IPS-20b (cell line): Measurements from ENCODE around the gene ENG.

Experiments
- H3K27ac ChIP-seq: one replicate; pipeline ENCODE4 v1.5.1; 2013; ENCODE audit warnings: low read length
- H3K27me3 ChIP-seq: 2 replicates; pipeline ENCODE4 v1.6.1; 2013; ENCODE audit warnings: mild to moderate bottlenecking, low read length, inconsistent platforms; ENCODE audit not compliant: insufficient read depth
- H3K36me3 ChIP-seq: 2 replicates; pipeline ENCODE4 v1.6.1; 2013; ENCODE audit warnings: low read depth, mild to moderate bottlenecking, inconsistent platforms, low read length, moderate library complexity; ENCODE audit not compliant: insufficient read depth
- H3K4me1 ChIP-seq: 2 replicates; pipeline ENCODE4 v1.6.1; 2013; ENCODE audit warnings: mild to moderate bottlenecking, control low read depth, inconsistent platforms, low read length, moderate library complexity; ENCODE audit not compliant: insufficient read depth
- H3K4me3 ChIP-seq: 2 replicates; pipeline ENCODE4 v1.5.1; 2013; ENCODE audit warnings: mild to moderate bottlenecking, low read length, inconsistent platforms
- H3K9ac ChIP-seq: 2 replicates; pipeline ENCODE4 v1.6.1; 2013; ENCODE audit warnings: low read depth, mild to moderate bottlenecking, inconsistent platforms, low read length, moderate library complexity
- H3K9me3 ChIP-seq: 2 replicates; pipeline ENCODE4 v1.6.1; 2013; ENCODE audit warnings: mild to moderate bottlenecking, low read depth, low read length, inconsistent platforms; ENCODE audit not compliant: insufficient read depth

Gene ENG

DNA sequence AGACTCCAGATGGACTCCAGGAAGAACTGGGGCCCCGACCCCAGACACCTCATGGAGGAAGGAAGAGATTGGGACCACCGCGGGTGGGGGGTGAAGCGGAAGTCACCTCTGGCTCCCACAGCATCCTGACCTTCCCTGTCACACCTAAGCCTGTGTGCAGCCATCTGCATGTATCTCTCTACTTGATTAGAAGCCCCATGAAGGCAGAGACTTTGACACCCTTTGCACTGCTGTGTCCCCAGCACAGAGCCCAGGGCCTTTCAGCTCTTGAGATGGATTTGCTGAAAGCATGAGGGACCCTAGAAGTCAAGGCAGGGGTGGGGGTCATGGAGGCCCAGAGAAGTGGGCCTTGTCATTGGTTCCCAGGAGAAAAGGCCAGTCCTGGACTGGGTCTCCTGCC is 2.8 kb upstream of the ENG start:
- Histone ChIP-seq H3K27me3 (no peaks in the 10 kb centered on the region), H3K27ac (no peak overlapping the region), H3K9ac (no peak overlapping the region), H3K36me3 (no peaks in the 10 kb centered on the region), H3K9me3 (no peaks in the 10 kb centered on the region), H3K4me1 (peaks cover 5% of the 10 kb centered on the region; the same call in 1 of the 2 replicates), H3K4me3 (no peak overlapping the region)

DNA sequence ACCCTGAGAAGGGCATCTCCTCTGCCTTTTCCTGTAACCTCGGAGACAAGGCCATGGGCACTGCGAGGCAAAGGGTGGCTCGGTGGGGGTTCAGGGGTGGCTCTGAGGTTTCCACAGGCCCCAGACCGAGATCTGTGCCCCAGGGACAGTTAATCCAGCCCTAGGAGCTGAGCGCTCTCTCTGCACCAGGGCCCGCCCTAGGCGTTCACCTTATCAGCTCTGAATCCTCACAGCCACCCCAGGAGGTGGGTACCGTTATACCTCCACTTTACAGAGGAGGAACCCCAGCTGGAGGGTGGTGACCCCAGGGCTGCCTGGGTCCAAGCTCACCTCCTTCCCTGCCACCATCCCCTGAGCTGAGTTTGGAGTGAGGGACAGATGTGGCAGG is 2.3 kb upstream of the ENG start:
- Histone ChIP-seq H3K9ac (no peak overlapping the region), H3K4me1 (peaks cover 5% of the 10 kb centered on the region; the same call in 1 of the 2 replicates), H3K9me3 (no peaks in the 10 kb centered on the region), H3K27me3 (no peaks in the 10 kb centered on the region), H3K27ac (no peak overlapping the region), H3K36me3 (no peaks in the 10 kb centered on the region), H3K4me3 (no peak overlapping the region)

DNA sequence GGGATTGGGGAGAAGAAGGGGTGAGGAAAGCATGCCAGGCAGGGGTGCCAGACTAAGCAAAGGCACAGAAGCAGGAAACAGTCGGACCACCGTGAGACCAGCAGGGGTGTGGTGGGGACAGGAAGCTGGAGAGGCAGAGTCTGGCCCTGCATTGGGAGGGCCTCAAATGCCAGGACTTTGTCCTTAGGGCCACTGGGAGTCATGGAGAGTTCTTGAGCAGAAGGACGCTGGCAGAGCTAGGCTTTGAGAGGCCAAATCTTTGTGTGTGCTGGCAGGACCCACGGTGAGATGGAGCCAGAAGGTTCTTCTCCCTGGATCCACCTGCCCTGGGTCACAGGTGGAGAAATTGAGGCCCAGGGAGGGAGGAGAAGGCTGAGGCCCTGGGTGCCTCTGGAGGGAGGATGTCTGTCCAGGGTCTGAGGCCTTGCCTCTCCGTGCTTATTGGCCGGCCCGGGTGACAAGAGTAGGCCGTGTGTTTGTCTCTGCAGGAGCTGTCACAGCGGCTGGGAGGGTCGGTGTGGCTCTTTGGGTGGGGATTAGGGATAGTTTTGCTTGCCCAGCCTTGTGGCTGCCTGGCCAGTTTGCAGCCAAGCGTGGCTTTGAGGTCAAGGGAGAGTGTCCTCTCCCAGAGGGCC is 1.8 kb upstream of the ENG start:
- Histone ChIP-seq H3K9me3 (no peaks in the 10 kb centered on the region), H3K4me1 (peaks cover 5% of the 10 kb centered on the region; the same call in 1 of the 2 replicates), H3K9ac (no peak overlapping the region), H3K27ac (no peak overlapping the region), H3K4me3 (no peak overlapping the region), H3K36me3 (no peaks in the 10 kb centered on the region), H3K27me3 (no peaks in the 10 kb centered on the region)

- H3K27me3 ChIP-seq: no peaks in the 10 kb centered on the region
- no peaks in the 10 kb centered on the region for H3K9me3 ChIP-seq
- H3K27ac ChIP-seq: no peak overlapping the region
- H3K4me3 ChIP-seq: no peak overlapping the region
- H3K36me3 ChIP-seq: no peaks in the 10 kb centered on the region
- H3K4me1 ChIP-seq: peaks cover 5% of the 10 kb centered on the region; the same call in 1 of the 2 replicates
- H3K9ac ChIP-seq: no peak overlapping the region
Observed at GRCh38 chr9:127855522-127855921, 1.1 kb upstream of the ENG start.

DNA sequence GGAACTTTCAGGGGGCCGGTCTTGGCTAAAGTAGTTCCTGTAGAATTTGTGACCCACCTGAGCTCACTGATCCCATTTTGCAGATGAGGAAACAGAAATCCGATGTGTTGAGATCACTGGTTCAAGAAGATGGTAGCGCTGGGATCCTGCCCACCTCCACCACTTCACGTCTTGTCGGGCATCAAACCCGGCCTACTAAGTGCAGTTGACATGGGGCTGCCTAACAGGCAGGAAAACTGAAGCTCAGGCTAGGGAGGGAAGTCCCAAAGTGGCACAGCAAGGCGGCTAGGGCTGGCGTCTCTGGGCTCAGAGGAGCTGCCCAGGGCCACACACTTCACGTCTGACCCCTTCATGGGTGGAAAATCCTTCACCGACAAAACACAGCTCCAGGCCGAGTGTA is 502 bp upstream of the ENG start:
- Histone ChIP-seq H3K4me1 (peaks cover 5% of the 10 kb centered on the region; the same call in 1 of the 2 replicates), H3K27me3 (no peaks in the 10 kb centered on the region), H3K4me3 (no peak overlapping the region), H3K9me3 (no peaks in the 10 kb centered on the region), H3K9ac (no peak overlapping the region), H3K36me3 (no peaks in the 10 kb centered on the region), H3K27ac (no peak overlapping the region)

GRCh38 chr9:127853312-127854183 is 910 bp downstream of the ENG start:
- H3K36me3 ChIP-seq: no peaks in the 10 kb centered on the region
- no peak overlapping the region for H3K27ac ChIP-seq
- no peak overlapping the region for H3K9ac ChIP-seq
- peaks cover 7% of the 10 kb centered on the region for H3K9me3 ChIP-seq
- H3K4me3 ChIP-seq: no peak overlapping the region
- H3K4me1 ChIP-seq: peaks cover 5% of the 10 kb centered on the region; the same call in 1 of the 2 replicates
- H3K27me3 ChIP-seq: no peaks in the 10 kb centered on the region

- Histone ChIP-seq H3K27ac (no peak overlapping the region), H3K4me3 (no peak overlapping the region)
Observed at GRCh38 chr9:127852829-127853228, 1.6 kb downstream of the ENG start.

DNA sequence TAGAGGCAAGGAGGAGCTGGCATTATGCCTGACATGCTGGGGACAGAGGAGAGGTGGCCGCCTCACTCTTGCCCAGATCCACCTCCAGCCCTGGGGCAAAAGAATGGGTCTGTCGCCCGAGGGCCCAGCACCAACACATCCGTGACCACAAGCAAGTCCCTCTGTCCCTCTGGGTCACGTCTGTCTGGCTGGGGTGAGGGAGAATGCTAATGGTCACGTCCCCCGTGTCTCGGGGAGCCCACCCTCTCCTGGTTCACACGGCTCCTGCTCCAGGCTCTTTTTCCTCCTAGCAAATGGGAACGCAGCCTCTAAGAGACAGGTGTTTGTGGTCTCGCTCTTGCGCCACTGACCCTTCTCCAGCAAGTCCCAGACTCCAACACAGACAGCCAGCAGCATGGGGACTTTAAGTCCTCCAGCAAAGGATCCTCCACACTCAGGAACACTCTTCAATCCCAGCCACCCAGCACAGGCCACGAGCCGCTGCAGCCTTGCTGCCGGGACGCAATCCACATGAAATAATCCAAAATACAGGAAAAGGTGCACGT is 4.1 kb downstream of the ENG start:
- Histone ChIP-seq H3K36me3 (no peaks in the 10 kb centered on the region), H3K4me1 (peaks cover 5% of the 10 kb centered on the region; the same call in 1 of the 2 replicates), H3K27ac (no peak overlapping the region), H3K4me3 (no peak overlapping the region), H3K9ac (no peak overlapping the region), H3K9me3 (peaks cover 7% of the 10 kb centered on the region), H3K27me3 (no peaks in the 10 kb centered on the region)

More at GRCh38 chr9:127852829-127853228, 1.6 kb downstream of the ENG start:
- Histone ChIP-seq H3K27me3 (no peaks in the 10 kb centered on the region), H3K9ac (no peak overlapping the region), H3K9me3 (peaks cover 7% of the 10 kb centered on the region), H3K4me1 (peaks cover 5% of the 10 kb centered on the region; the same call in 1 of the 2 replicates), H3K36me3 (no peaks in the 10 kb centered on the region)

DNA sequence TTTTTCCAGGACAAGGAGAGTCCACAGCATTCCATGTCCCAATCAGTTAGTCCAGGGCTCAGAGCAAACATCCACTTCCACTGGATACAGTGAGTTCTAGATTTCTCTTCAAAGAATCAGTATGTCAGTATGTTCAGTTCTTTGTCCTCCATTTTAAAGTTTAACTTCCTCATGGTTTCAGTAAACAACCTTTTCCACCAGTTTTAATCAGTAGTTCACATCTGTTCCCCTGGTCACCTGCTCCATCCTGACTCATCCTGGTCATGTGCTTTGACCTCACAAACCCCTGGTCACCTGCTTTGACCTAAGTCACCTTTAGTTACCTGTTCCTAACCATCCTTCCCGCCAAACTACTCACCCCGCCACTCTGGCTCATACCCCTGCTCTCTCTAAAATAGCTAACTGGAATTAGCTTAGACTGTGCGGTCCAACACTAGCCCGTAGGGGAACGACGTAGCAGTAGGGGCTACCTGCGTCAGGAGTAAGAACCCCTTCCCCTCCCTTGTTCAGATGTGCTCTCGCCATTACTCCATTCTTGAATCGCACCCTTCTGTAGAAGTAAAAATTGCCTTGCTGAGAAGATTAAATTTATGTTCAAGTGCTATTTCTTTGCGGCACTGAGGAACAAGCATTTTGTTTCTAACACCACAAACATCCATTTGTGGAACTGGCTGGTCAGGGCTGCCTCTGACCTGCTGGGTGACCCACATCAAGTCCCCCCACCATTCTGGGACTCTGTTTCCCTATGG is 5.5 kb downstream of the ENG start:
- H3K9me3 ChIP-seq: peaks cover 7% of the 10 kb centered on the region
- H3K36me3 ChIP-seq: no peaks in the 10 kb centered on the region
- no peak overlapping the region for H3K4me3 ChIP-seq
- H3K9ac ChIP-seq: no peak overlapping the region
- H3K4me1 ChIP-seq: peaks cover 3% of the 10 kb centered on the region
- no peaks in the 10 kb centered on the region for H3K27me3 ChIP-seq
- H3K27ac ChIP-seq: no peak overlapping the region

DNA sequence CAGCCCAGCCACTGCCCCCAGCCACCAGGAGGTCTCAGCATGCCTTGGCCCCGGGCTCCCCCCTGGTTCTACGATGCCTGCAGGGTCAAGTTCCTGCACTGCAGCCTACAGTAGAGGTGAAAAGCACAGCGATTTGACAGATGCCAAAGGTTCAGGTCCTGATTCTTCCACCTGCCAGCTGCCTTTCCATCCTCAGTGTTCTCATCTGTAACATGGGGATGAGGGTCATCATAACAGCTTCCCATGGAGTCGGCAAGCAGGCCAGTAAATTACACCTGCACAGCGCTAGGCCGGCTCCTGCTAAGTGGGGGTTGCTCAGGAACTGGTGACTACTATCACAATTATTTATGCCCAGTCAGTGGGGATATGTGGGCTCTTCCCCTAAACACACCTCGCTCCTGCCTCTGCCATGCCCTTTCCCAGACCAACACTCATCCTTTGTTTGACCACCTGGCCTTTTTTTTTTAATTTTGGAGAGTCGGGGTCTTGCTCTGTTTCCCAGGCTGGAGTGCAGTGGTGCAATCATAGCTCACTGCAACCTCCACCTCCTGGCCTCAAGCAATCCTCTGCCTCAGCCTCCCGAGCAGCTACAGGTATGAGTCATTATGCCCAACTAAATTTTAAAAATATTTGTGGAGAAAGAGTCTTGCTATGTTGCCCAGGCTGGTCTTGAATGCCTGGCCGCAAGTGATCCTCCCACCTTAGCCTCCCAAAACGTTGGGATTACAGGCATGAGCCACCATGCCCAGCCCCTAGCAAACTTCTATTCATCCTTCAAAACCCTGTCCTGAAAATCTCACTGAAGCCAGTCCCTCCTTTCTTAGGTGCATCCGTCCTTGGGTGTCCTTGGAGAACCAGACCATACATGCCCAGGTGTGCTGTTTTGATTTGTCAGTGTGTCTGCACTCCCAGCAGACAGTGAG is 6.4 kb downstream of the ENG start:
- H3K9ac ChIP-seq: no peak overlapping the region
- no peaks in the 10 kb centered on the region for H3K36me3 ChIP-seq
- no peaks in the 10 kb centered on the region; the same call in 1 of the 2 replicates for H3K4me1 ChIP-seq
- peaks cover 7% of the 10 kb centered on the region for H3K9me3 ChIP-seq
- no peak overlapping the region for H3K4me3 ChIP-seq
- no peak overlapping the region for H3K27ac ChIP-seq
- H3K27me3 ChIP-seq: no peaks in the 10 kb centered on the region

DNA sequence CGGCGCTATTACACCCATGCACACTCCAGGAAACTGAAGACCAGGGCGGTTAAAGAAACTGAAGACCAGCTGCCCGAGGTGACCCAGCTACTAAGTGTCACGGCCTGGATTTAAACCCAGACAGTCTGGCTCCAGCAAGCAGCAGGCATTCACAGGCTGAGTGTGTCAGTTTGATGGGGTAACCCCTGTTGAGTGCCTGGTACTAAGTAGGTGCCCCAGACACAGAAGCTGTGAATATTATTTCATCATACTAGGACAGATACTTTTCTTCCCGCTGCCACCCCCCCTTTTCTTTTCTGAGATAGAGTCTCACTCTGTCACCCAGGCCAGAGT is 7.3 kb downstream of the ENG start:
- Histone ChIP-seq H3K27ac (no peak overlapping the region), H3K36me3 (no peaks in the 10 kb centered on the region), H3K9me3 (peaks cover 7% of the 10 kb centered on the region), H3K4me1 (no peaks in the 10 kb centered on the region; the same call in 1 of the 2 replicates), H3K27me3 (no peaks in the 10 kb centered on the region), H3K4me3 (no peak overlapping the region), H3K9ac (no peak overlapping the region)
